ENCODE measurements around the gene ARF6. TPM values are rescaled to one million over a fixed set of nuclear protein-coding genes. Genes with fewer than 3 reads are reported as not detected.
A peak's percentile ranks its signal among the peaks of the same experiment; 100 is the strongest.

ARF6 gene
- total RNA-seq (10 to 100 TPM; 83.9 TPM), polyA plus RNA-seq (100 to 1,000 TPM in 1 of 3 donors, 10 to 100 TPM in 2; 74.6 to 100 (median 97.6) TPM), total RNA-seq (139 to 301 (median 209) reads per million in 6 experiments)

- Mint-ChIP-seq H3K9me3 (no peaks in the 10 kb centered on the region), H3K27me3 (peaks cover 0 to 1% (median 0%) of the 10 kb centered on the region in 5 donors), H3K4me1 (peaks cover 22 to 44% (median 36%) of the 10 kb centered on the region in 4 donors), H3K27ac (peak within 1 kb of the TSS; percentile 98 to 100 (median 99)), H3K36me3 (peaks cover 15 to 43% (median 26%) of the 10 kb centered on the region in 3 donors), H3K4me3 (peak within 1 kb of the TSS; percentile 92 to 100 (median 98))
- POLR2A ChIA-PET, result interaction anchor here (0.6 to 4.9 kb wide), 42 partner anchors 11 to 335 kb away, joined by 3 to 82 read pairs (median 4); partner anchors contain the start of genes MGAT2, NEMF and VCPKMT
- ATAC-seq (peak; percentile 78 to 82), DNase-seq (peak; percentile 88 to 98 (median 90))
Measured at GRCh38 chr14:49892636-49893308, at the start of gene ARF6. Gene ARF6 (plus strand): TSS chr14:49893082. CDS start chr14:49893737, 655 bp downstream.

DNA sequence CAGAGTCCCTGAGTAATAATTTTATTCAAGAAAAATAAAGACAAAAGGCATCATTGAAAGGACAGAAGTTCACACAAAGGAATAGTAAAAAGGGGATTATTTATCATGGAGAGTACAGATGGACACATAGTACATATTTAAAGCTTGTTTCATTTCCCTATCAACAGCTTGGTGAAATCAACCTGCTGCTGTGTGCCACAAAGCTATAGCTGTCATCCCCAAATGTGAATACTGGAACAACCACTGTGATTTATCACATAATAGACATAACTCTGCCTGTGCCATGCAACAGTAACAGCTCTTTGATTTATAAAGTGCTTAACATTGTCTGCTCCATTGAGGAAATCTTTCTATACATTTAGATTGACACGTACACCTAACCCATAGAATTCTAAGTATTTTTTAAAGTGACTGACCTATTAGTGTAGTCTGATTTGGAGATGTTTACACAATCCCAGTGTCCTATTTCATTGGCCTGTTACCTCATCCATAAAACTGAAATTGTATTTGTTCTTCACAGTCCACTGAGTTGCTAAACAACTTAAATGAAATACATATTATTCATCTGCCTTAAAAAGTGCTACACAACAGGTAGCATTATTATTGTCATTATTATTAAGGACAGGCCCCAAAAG is 43.6 kb upstream of the ARF6 start:
- peak overlapping the region in 8 of 10 donors; percentile 9 to 96 (median 54) for H3K27ac Mint-ChIP-seq
- H3K36me3 Mint-ChIP-seq, result peaks cover 0 to 57% (median 18%) of the 10 kb centered on the region in 3 donors
- DNase-seq, result no peak
- peak overlapping the region in 2 of 10 donors; percentile 5 to 8 for H3K4me3 Mint-ChIP-seq
- ATAC-seq, result no peak
- POLR2A ChIA-PET, result interaction anchor here (0.7 to 1.0 kb wide), 4 partner anchors 11 to 267 kb away, joined by 3 to 4 read pairs (median 3); partner anchors contain the start of gene VCPKMT
- no peaks in the 10 kb centered on the region for H3K27me3 Mint-ChIP-seq
- peaks cover 20 to 48% (median 44%) of the 10 kb centered on the region in 4 donors for H3K4me1 Mint-ChIP-seq
- H3K9me3 Mint-ChIP-seq, result no peaks in the 10 kb centered on the region

DNA sequence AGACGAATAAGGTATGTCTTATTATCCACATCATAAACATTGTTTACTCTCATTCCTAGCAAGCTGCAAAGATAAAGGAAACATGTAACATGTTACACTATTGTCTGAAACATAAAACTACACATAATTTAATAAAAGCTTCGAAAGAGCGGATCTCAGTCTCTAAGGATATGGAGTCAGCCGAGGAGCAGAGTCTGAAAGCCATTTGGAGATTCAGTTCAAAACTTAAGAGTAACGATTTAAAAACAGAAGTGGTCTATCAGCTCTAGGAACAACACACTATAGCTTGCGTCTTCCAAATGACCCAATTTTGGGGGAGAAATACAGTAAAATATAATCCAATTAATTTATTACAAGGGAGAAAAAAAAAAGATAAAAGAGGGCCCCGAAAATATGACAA is 41.1 kb upstream of the ARF6 start:
- Mint-ChIP-seq H3K27ac (peak overlapping the region; percentile 93 to 99 (median 96)), H3K4me1 (peaks cover 20 to 48% (median 44%) of the 10 kb centered on the region in 4 donors), H3K36me3 (peaks cover 0 to 35% (median 9%) of the 10 kb centered on the region in 3 donors), H3K4me3 (peak overlapping the region; percentile 91 to 100 (median 96)), H3K9me3 (no peaks in the 10 kb centered on the region), H3K27me3 (no peaks in the 10 kb centered on the region)
- POLR2A ChIA-PET, result interaction anchor here (0.5 to 4.2 kb wide), 24 partner anchors 11 to 1389 kb away, joined by 3 to 117 read pairs (median 4); partner anchors contain the start of genes ARF6, DMAC2L, DNAAF2 and KLHDC1
- DNase-seq (no peak), ATAC-seq (no peak)

DNA sequence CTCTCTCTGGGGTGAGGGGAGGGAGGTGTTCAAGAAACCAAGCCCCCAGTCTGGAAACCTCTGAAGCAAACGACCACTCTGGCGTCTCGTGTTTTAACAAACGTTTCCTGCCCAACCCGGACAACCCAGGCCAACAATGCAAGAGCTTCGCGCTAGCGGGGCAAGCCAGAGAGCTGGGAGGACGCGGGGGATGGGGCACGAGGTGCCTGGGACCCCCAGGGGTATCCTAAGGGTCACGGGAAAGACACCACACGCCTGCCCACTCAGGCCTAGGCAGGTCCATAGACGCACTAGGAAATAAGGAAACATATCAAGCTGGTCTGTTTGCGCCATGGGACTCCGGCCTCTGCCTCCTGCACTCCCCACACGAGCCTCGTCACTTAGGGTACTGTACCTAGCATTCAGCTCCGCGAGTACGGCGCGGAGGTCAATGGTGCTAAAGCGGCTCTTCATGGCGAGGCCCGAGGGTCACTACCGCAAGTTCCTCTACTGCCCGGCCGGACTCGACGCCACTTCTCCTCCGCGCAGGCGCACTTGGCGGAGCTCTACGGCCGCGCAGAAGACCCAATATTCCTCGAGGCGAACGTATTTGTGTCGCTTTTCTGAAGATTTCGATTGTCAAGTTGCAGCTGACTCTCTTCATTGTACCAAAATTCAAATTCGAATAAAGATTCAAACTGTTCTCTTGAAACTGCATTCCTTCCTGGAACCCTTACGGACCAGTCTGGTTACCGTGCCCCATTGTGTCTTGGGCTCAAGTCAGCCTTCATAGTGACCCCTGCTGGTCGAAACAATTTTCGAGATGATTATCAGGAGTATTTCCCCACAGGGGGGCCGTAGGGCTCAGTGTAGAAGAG is 40.4 kb upstream of the ARF6 start, which contains the start of gene NEMF:
TSS of gene NEMF (minus strand) at position 488 of the 857 bp plus-strand sequence. CDS start at position 453, 35 bp downstream.
- ATAC-seq, result peak; percentile 80 to 84
- POLR2A ChIA-PET, result interaction anchor here (0.6 to 4.2 kb wide), 28 partner anchors 10 to 1388 kb away, joined by 3 to 117 read pairs (median 4); partner anchors contain the start of genes ARF6, DMAC2L, DNAAF2 and KLHDC1
- Mint-ChIP-seq H3K27ac (peak within 1 kb of the TSS; percentile 93 to 99 (median 96)), H3K4me3 (peak within 1 kb of the TSS; percentile 91 to 100 (median 96)), H3K4me1 (peaks cover 20 to 48% (median 46%) of the 10 kb centered on the region in 4 donors), H3K36me3 (peaks cover 0 to 32% (median 9%) of the 10 kb centered on the region in 3 donors), H3K27me3 (no peaks in the 10 kb centered on the region), H3K9me3 (no peaks in the 10 kb centered on the region)
- DNase-seq, result peak; percentile 57 to 89 (median 78)

GRCh38 chr14:49853158-49853477 is 39.8 kb upstream of the ARF6 start:
- H3K4me3 Mint-ChIP-seq, result peak overlapping the region; percentile 91 to 100 (median 96)
- no peaks in the 10 kb centered on the region for H3K27me3 Mint-ChIP-seq
- no peaks in the 10 kb centered on the region for H3K9me3 Mint-ChIP-seq
- ATAC-seq (peak; percentile 18 to 19), DNase-seq (no peak)
- peaks cover 0 to 27% (median 9%) of the 10 kb centered on the region in 3 donors for H3K36me3 Mint-ChIP-seq
- peaks cover 18 to 50% (median 45%) of the 10 kb centered on the region in 4 donors for H3K4me1 Mint-ChIP-seq
- POLR2A ChIA-PET, result interaction anchor here (0.6 to 4.2 kb wide), 22 partner anchors 10 to 267 kb away, joined by 3 to 117 read pairs (median 6); partner anchors contain the start of genes ARF6, DNAAF2, KLHDC1 and KLHDC2
- peak overlapping the region; percentile 93 to 99 (median 96) for H3K27ac Mint-ChIP-seq

- peak; percentile 41 to 82 (median 68) for DNase-seq
- POLR2A ChIA-PET, result interaction anchor here (0.6 to 4.2 kb wide), 9 partner anchors 9 to 250 kb away, joined by 4 to 117 read pairs (median 14); partner anchors contain the start of genes ARF6, DNAAF2, MGAT2 and RPL36AL
- H3K27ac Mint-ChIP-seq, result peak overlapping the region; percentile 81 to 99 (median 96)
- peaks cover 18 to 49% (median 45%) of the 10 kb centered on the region in 4 donors for H3K4me1 Mint-ChIP-seq
- H3K36me3 Mint-ChIP-seq, result peaks cover 0 to 24% (median 9%) of the 10 kb centered on the region in 3 donors
- peak overlapping the region; percentile 91 to 100 (median 96) for H3K4me3 Mint-ChIP-seq
- no peaks in the 10 kb centered on the region for H3K9me3 Mint-ChIP-seq
- ATAC-seq, result peak; percentile 67 to 76
- H3K27me3 Mint-ChIP-seq, result no peaks in the 10 kb centered on the region
Measured at GRCh38 chr14:49853572-49854375, 39.1 kb upstream of the ARF6 start.

- Mint-ChIP-seq H3K27me3 (peaks cover 0 to 5% (median 0%) of the 10 kb centered on the region in 5 donors), H3K4me3 (no peak overlapping the region), H3K4me1 (peaks cover 12 to 33% (median 24%) of the 10 kb centered on the region in 4 donors), H3K9me3 (peaks cover 0 to 5% (median 0%) of the 10 kb centered on the region in 9 donors), H3K36me3 (peaks cover 0 to 7% (median 5%) of the 10 kb centered on the region in 3 donors), H3K27ac (peak overlapping the region in 3 of 10 donors; percentile 20 to 66 (median 29))
- POLR2A ChIA-PET, result interaction anchor here (0.6 to 1.4 kb wide), 2 partner anchors 10 to 103 kb away, joined by 4 read pairs; no protein-coding TSS in a partner anchor
- ATAC-seq (no peak), DNase-seq (no peak)
Measured at GRCh38 chr14:49857427-49858003, 35.4 kb upstream of the ARF6 start.

GRCh38 chr14:49858383-49858782 is 34.5 kb upstream of the ARF6 start:
- Mint-ChIP-seq H3K27me3 (peaks cover 0 to 8% (median 0%) of the 10 kb centered on the region in 5 donors), H3K4me3 (no peak overlapping the region), H3K9me3 (peaks cover 0 to 9% (median 0%) of the 10 kb centered on the region in 9 donors), H3K36me3 (peaks cover 0 to 7% (median 5%) of the 10 kb centered on the region in 3 donors), H3K27ac (no peak overlapping the region), H3K4me1 (peaks cover 6 to 33% (median 22%) of the 10 kb centered on the region in 4 donors)
- ATAC-seq (no peak), DNase-seq (no peak)
- POLR2A ChIA-PET, result interaction anchor here (0.7 to 1.4 kb wide), 6 partner anchors 9 to 258 kb away, joined by 3 to 4 read pairs (median 4); partner anchors contain the start of genes KLHDC2 and VCPKMT

- H3K36me3 Mint-ChIP-seq, result peaks cover 0 to 7% (median 5%) of the 10 kb centered on the region in 3 donors
- POLR2A ChIA-PET, result interaction anchor here (0.6 to 7.2 kb wide), 24 partner anchors 8 to 368 kb away, joined by 3 to 119 read pairs (median 21); partner anchors contain the start of genes ARF6, DNAAF2, KLHDC1 and KLHDC2
- peaks cover 0 to 27% (median 15%) of the 10 kb centered on the region in 4 donors for H3K4me1 Mint-ChIP-seq
- DNase-seq, result no peak
- H3K4me3 Mint-ChIP-seq, result no peak overlapping the region
- ATAC-seq, result no peak
- H3K27me3 Mint-ChIP-seq, result peaks cover 0 to 8% (median 0%) of the 10 kb centered on the region in 5 donors
- no peak overlapping the region for H3K27ac Mint-ChIP-seq
- H3K9me3 Mint-ChIP-seq, result peaks cover 0 to 9% (median 0%) of the 10 kb centered on the region in 9 donors
Measured at GRCh38 chr14:49860988-49861698, 31.7 kb upstream of the ARF6 start.

All from naive thymus-derived CD8-positive, alpha-beta T cell (primary cell).